ENCODE results near the gene PIGT. TPM values are rescaled to one million over a fixed set of nuclear protein-coding genes. Genes with fewer than 3 reads are reported as not detected.

PIGT gene
- total RNA-seq, 4 donors from 2014 or later: 85.0 to 122 (median 114) TPM

DNA sequence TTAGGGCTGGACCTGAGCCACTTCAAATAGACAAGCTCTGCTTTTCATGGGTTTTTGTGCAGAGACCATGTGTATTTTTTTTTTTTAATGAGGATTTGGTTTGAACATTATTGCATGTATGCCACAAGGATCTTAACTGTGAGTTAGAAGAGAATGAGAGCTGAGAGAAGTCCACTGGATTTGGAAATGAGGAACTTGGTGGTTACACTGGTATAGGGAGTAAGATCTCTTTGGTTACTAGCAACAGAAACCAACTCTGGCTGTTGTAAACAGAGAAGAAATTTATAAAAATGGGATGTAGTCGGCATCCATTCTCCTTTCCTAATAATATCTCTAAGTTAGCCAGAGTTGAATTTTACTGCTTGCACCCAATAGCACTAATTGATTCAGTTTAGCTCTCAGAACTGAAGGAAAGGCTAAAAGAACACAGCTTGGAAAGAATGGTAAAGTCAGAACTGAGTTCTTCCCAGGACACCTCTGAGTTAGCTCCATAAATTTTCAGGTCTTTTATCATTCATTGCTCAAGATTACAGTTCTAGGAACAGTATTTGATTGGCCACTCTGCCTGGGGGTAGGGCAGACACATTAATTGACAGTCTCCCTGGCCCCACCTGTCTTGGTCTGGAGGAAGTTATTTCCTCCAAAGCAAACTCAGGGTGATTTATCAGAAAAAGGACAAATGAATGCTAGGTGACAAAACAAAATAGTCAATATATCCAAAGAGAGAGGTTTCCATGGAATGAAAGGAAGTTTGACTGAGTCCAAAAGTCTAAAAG, 49.7 kb downstream of the PIGT start:
- Histone ChIP-seq H3K27ac (no peak overlapping the region), H3K36me3 (no peaks in the 10 kb centered on the region), H3K4me1 (peaks cover 11 to 37% of the 10 kb centered on the region in 2 donors), H3K4me3 (replicated peaks in 1 of 3) (no peak overlapping the region), H3K9me3 (no peaks in the 10 kb centered on the region), H3K27me3 (no peaks in the 10 kb centered on the region)
- 71 to 92% methylated on average over 1 of the region's 1 CpG for WGBS, 2 donors
- intact Hi-C loops (cut with DNase I): loop anchor here (10.0 kb wide), 1 partner anchor 299 kb away; no protein-coding TSS in a partner anchor
- TF ChIP-seq POLR2A (IDR thresholded peaks at IDR 0.05): no peak
- DNase-seq: no peak

- DNase-seq: no peak
- H3K27me3 ChIP-seq: no peaks in the 10 kb centered on the region
- intact Hi-C loops (cut with DNase I): loop anchor here (10.0 kb wide), 1 partner anchor 298 kb away; no protein-coding TSS in a partner anchor
- H3K4me1 ChIP-seq: peaks cover 18 to 31% of the 10 kb centered on the region in 2 donors
- TF ChIP-seq POLR2A (IDR thresholded peaks at IDR 0.05): no peak
- no peak for TF ChIP-seq CTCF (IDR thresholded peaks at IDR 0.05)
- H3K9me3 ChIP-seq: no peaks in the 10 kb centered on the region
- H3K4me3 ChIP-seq (replicated peaks in 1 of 3): no peak overlapping the region
- H3K36me3 ChIP-seq: no peaks in the 10 kb centered on the region
- WGBS, 2 donors: 90 to 91% methylated on average over 6 of the region's 6 CpGs
- no peak overlapping the region for H3K27ac ChIP-seq
Measured at GRCh38 chr20:45467172-45467571, 51.2 kb downstream of the PIGT start.

GRCh38 chr20:45467861-45468260, 51.9 kb downstream of the PIGT start:
- Histone ChIP-seq H3K4me1 (peaks cover 18 to 31% of the 10 kb centered on the region in 2 donors), H3K36me3 (no peaks in the 10 kb centered on the region), H3K9me3 (no peaks in the 10 kb centered on the region), H3K27ac (peak overlapping the region in 1 of 3 donors; percentile 90), H3K27me3 (no peaks in the 10 kb centered on the region), H3K4me3 (replicated peaks in 1 of 3) (no peak overlapping the region)
- peak; percentile 44 to 51 for DNase-seq
- 30 to 40% methylated on average over 3 of the region's 3 CpGs for WGBS, 2 donors
- intact Hi-C loops (cut with DNase I): loop anchor here (10.0 kb wide), 1 partner anchor 297 kb away; no protein-coding TSS in a partner anchor
- TF ChIP-seq POLR2A (IDR thresholded peaks at IDR 0.05) (no peak), CTCF (IDR thresholded peaks at IDR 0.05) (no peak)

DNA sequence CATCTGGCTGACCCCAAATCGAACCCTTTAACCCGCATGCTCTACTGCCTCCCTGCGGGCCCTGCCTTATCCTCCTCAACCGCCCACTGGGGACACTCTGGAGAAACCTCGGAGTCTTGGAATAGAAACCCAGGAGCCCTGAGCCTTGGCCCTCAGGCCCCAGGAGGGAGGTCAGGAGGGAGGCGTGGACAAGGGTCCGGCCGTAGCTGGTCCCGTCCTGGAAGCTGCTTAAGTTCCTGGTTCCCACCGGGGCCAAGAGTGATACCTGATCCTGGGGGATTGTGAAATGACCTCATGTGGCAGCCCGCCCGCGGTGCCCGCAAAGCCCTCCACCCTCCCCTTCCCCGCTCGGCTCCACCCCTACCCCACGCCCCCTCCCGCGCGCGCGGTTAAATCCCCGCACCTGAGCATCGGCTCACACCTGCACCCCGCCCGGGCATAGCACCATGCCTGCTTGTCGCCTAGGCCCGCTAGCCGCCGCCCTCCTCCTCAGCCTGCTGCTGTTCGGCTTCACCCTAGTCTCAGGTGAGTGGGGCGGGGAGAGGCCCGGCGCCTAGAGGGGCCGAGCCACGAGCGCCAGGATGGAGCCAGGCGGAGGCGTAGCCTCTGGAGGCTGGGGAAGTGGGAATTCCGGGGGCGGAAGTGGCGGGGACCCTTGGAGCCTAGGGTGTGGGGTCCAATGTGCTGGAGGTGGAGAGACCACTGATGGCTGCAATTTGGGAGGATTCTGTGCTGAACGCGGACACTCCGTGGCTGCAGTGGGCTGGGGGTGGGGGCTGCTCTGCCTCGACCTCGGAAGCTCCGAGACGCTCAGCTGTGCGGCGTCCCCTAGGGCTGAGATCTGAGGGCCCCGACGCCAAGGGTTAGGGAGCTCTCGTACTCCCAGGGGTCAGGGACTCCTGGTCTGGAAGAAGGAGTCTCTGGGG, 53.7 kb downstream of the PIGT start, which contains the start of gene WFDC2:
WFDC2 (plus strand) TSS at position 418 of the 926 bp plus-strand sequence; CDS start at position 447, 29 bp downstream.
- 5 to 7% methylated on average over 32 to 36 of the region's 54 CpGs for WGBS, 2 donors
- peak; percentile 74 to 77 for DNase-seq
- H3K36me3 ChIP-seq: no peaks in the 10 kb centered on the region
- no peaks in the 10 kb centered on the region for H3K27me3 ChIP-seq
- peaks cover 18 to 31% of the 10 kb centered on the region in 2 donors for H3K4me1 ChIP-seq
- TF ChIP-seq POLR2A (IDR thresholded peaks at IDR 0.05) (peak in 1 of 2 donors; percentile 1), CTCF (IDR thresholded peaks at IDR 0.05) (peak in 2 of 6 experiments; percentile 28 to 34)
- peak within 1 kb of the TSS; percentile 14 to 46 (median 35) for H3K4me3 ChIP-seq (replicated peaks in 1 of 3)
- intact Hi-C loops (cut with DNase I): loop anchor here (10.0 kb wide), 1 partner anchor 295 kb away; no protein-coding TSS in a partner anchor
- H3K9me3 ChIP-seq: no peaks in the 10 kb centered on the region
- H3K27ac ChIP-seq: peak within 1 kb of the TSS; percentile 83 to 90 (median 89)

DNA sequence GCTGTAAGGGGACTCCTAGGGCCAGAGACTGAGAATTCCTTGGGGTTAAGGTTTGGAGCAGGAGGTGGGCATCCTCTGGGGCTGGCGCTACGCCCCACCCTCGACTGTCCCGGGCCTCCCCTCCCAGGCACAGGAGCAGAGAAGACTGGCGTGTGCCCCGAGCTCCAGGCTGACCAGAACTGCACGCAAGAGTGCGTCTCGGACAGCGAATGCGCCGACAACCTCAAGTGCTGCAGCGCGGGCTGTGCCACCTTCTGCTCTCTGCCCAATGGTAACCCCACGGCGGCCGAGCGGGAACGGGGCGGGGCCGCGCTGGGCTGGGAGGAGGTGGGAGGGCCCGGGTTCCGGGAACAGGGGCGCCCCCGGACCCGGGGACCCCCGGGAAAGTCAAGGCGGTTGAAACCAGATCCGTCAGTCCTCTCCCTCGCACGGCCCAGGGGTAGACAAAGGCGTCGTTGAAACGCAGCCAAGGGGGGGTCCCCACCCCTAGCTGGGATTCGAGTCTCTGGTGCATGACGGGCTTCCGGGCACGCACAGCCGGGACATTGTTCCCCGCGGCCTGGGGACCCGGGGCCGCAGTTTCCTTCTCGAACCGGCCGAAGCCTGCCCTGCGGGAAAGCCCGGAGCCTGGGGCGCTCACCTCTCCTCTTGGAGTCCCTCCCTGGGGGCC, 54.5 kb downstream of the PIGT start:
- 0 to 1% methylated on average over 15 to 17 of the region's 50 CpGs for WGBS, 2 donors
- DNase-seq: peak; percentile 94
- H3K27me3 ChIP-seq: no peaks in the 10 kb centered on the region
- peaks cover 18 to 27% of the 10 kb centered on the region in 2 donors for H3K4me1 ChIP-seq
- H3K9me3 ChIP-seq: no peaks in the 10 kb centered on the region
- H3K36me3 ChIP-seq: no peaks in the 10 kb centered on the region
- TF ChIP-seq POLR2A (IDR thresholded peaks at IDR 0.05) (peak; percentile 35 to 90), CTCF (IDR thresholded peaks at IDR 0.05) (no peak)
- intact Hi-C loops (cut with DNase I): no loop called here
- H3K4me3 ChIP-seq (replicated peaks in 1 of 3): peak overlapping the region; percentile 14 to 46 (median 35)
- H3K27ac ChIP-seq: peak overlapping the region; percentile 83 to 90 (median 89)

Measured in thyroid gland (tissue), 4 donors.